ENCODE measurements around the gene QTRT2. TPM values are rescaled to one million over a fixed set of nuclear protein-coding genes. Genes with fewer than 3 reads are reported as not detected.

The QTRT2 gene
- total RNA-seq, 1 donor from 2014 or later, result 22.2 TPM

- no peak for TF ChIP-seq CTCF (IDR thresholded peaks at IDR 0.05)
- H3K9me3 ChIP-seq, result no peaks in the 10 kb centered on the region
- ATAC-seq, result no peak
- H3K27ac ChIP-seq, result no peak overlapping the region
- DNase-seq, result no peak
- no peak overlapping the region for H3K4me3 ChIP-seq
- H3K4me1 ChIP-seq, result no peaks in the 10 kb centered on the region
- no peaks in the 10 kb centered on the region for H3K27me3 ChIP-seq (ENCODE audit: low read depth)
- peaks cover 95% of the 10 kb centered on the region for H3K36me3 ChIP-seq
- intact Hi-C loops (cut with DNase I), result no loop called here
These were observed 20.2 kb downstream of the QTRT2 start for GRCh38 chr3:114076711-114077110.

DNA sequence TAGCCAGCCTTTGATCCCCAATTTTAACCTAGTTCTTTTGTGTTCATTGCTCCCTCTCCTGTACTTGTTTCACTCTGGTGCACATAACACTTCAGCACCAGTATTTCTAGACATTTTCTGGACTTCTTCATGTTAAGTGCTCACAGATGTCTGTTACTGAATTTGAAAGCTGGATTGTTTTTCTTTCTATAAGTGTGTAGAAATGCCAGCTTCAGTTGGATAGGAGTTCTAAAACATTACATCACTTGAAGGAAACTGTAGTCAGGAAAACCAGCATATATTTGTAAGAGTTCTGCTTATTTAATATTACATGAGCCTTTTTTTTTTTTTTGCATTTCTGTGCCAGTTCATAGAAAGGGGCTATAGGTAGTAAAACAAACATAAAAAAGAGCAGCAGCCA, 21.6 kb downstream of the QTRT2 start:
- Histone ChIP-seq H3K4me1 (no peaks in the 10 kb centered on the region), H3K9me3 (no peaks in the 10 kb centered on the region), H3K27ac (no peak overlapping the region), H3K36me3 (peaks cover 91% of the 10 kb centered on the region), H3K4me3 (no peak overlapping the region), H3K27me3 (ENCODE audit: low read depth) (no peaks in the 10 kb centered on the region)
- ATAC-seq (no peak), DNase-seq (no peak)
- no peak for TF ChIP-seq CTCF (IDR thresholded peaks at IDR 0.05)
- intact Hi-C loops (cut with DNase I), result no loop called here

DNA sequence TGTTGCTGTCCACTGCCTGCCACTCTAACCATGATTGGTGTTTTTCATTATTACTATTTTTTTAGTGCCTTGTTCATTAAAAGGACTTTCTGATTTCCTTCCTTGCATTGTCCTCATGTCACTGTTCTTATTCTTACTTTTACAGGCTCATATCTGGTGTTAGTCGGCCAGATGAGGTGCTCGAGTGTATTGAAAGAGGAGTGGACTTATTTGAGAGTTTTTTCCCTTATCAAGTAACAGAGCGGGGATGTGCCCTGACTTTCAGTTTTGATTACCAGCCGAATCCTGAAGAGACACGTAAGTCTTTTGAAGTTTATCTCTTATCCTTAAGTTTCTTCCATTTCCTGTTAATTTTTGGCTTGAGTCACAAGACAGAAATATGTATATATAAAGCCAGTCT, 23.2 kb downstream of the QTRT2 start:
- DNase-seq, result no peak
- H3K4me1 ChIP-seq, result no peaks in the 10 kb centered on the region
- TF ChIP-seq CTCF (IDR thresholded peaks at IDR 0.05), result no peak
- no peaks in the 10 kb centered on the region for H3K27me3 ChIP-seq (ENCODE audit: low read depth)
- peak overlapping the region; percentile 61 for H3K27ac ChIP-seq
- no peaks in the 10 kb centered on the region for H3K9me3 ChIP-seq
- ATAC-seq, result no peak
- intact Hi-C loops (cut with DNase I), result no loop called here
- H3K36me3 ChIP-seq, result peaks cover 91% of the 10 kb centered on the region
- H3K4me3 ChIP-seq, result no peak overlapping the region

DNA sequence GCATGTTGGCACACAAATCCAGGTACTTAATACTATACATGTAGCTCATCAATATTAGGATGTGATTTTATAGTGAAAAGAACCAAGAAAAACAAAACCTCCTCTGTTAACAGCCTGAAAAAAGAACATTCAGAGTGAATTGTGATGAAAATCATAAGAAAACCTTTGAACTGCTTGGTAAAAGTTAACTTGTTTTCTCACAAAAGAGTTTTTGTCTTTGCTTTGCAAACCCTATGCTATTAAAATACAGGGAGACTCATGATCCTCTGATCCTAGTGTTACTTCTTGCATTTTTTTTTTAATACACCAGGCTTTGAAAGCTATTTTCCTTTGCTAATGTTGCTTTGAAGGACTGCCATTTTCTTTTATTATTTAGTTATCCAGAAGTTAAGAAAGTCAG, 23.7 kb downstream of the QTRT2 start:
- Histone ChIP-seq H3K4me3 (no peak overlapping the region), H3K27ac (peak overlapping the region; percentile 61), H3K4me1 (no peaks in the 10 kb centered on the region), H3K36me3 (peaks cover 91% of the 10 kb centered on the region), H3K9me3 (no peaks in the 10 kb centered on the region), H3K27me3 (ENCODE audit: low read depth) (no peaks in the 10 kb centered on the region)
- ATAC-seq, result no peak
- intact Hi-C loops (cut with DNase I), result no loop called here
- no peak for TF ChIP-seq CTCF (IDR thresholded peaks at IDR 0.05)
- DNase-seq, result no peak

DNA sequence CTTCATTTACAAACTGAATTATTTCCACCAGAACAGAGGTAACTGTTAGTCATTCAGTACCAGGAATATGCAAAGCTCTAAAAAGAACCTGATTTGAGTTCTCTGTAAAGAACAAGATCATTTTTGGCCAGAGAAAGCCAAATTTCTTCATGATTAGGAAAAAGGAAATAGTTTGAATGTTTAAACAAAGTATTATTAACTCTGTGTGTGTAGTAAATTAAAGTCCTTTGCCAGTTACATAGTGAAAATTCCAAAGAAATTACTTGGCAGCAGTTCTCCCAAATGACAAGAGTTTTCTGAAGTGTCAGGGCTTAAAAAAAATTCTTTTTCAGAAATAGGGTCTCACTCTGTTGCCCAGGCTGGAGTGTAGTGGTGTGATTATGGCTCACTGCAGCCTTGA, 24.5 kb downstream of the QTRT2 start:
- no peak for ATAC-seq
- H3K36me3 ChIP-seq, result peaks cover 91% of the 10 kb centered on the region
- TF ChIP-seq CTCF (IDR thresholded peaks at IDR 0.05), result no peak

GRCh38 chr3:114083112-114083511, 26.6 kb downstream of the QTRT2 start:
- ATAC-seq (no peak), DNase-seq (no peak)
- TF ChIP-seq CTCF (IDR thresholded peaks at IDR 0.05), result no peak
- H3K27me3 ChIP-seq (ENCODE audit: low read depth), result no peaks in the 10 kb centered on the region
- H3K27ac ChIP-seq, result no peak overlapping the region
- no peaks in the 10 kb centered on the region for H3K4me1 ChIP-seq
- intact Hi-C loops (cut with DNase I), result no loop called here
- no peaks in the 10 kb centered on the region for H3K9me3 ChIP-seq
- H3K4me3 ChIP-seq, result no peak overlapping the region
- peaks cover 81% of the 10 kb centered on the region for H3K36me3 ChIP-seq

More for the DNA sequence above, 24.5 kb downstream of the QTRT2 start:
- Histone ChIP-seq H3K9me3 (no peaks in the 10 kb centered on the region), H3K27me3 (ENCODE audit: low read depth) (no peaks in the 10 kb centered on the region), H3K4me3 (no peak overlapping the region), H3K4me1 (no peaks in the 10 kb centered on the region), H3K27ac (no peak overlapping the region)
- intact Hi-C loops (cut with DNase I), result no loop called here
- no peak for DNase-seq

Measured in lower lobe of right lung (tissue), 2 donors.